PC-3 (cell line): ENCODE measurements around the gene TGIF2. TPM values are rescaled to one million over a fixed set of nuclear protein-coding genes. Genes with fewer than 3 reads are reported as not detected.

Experiments
- ATAC-seq: fragments of 200-7000 bp; cut with Tn5 transposase; 2 replicates; pipeline ENCODE4 v1.9.1; 2020; ENCODE audit warnings: mild to moderate bottlenecking, moderate library complexity
- BruUV-seq: library from RNA; stranded (reverse); fragments of 400-500 nt; replicated peaks from 2 replicates; lab custom pipeline; 2021; lab: Mats Ljungman, UMichigan
- CTCF ChIA-PET: fragments of 300-600 bp; sonication (Branson Sonifier 250); formaldehyde crosslinking; loops from one replicate; lab custom pipeline; 2022; ENCODE audit warnings: antibody characterized with exemption; lab: Charles Lee
- POLR2A ChIA-PET: fragments of 300-600 bp; sonication (Branson Sonifier 250); formaldehyde crosslinking; loops from one replicate; lab custom pipeline; 2022; ENCODE audit warnings: antibody characterized with exemption; ENCODE audit not compliant: unreplicated experiment; lab: Charles Lee
- DNase-seq: peaks from one replicate; pipeline ENCODE4 v3.0.0-alpha.2; 2015
- H2AFZ ChIP-seq: fragments of 300-600 bp; sonication (generic); 2 replicates; pipeline ENCODE4 v1.6.0; 2016; ENCODE audit warnings: antibody characterized with exemption, low read length
- H3F3A ChIP-seq: fragments of 300-600 bp; sonication (generic); one replicate; pipeline ENCODE4 v1.6.0; 2017; ENCODE audit warnings: antibody characterized with exemption, low read length, control low read depth, mild to moderate bottlenecking; ENCODE audit not compliant: unreplicated experiment
- H3K27ac ChIP-seq: fragments of 300-600 bp; sonication (generic); 2 replicates; pipeline ENCODE4 v1.5.1; 2016; ENCODE audit warnings: mild to moderate bottlenecking, low read length
- H3K27me3 ChIP-seq: fragments of 300-600 bp; sonication (generic); 2 replicates; pipeline ENCODE4 v1.6.1; 2016; ENCODE audit warnings: low read length, mixed read lengths
- H3K36me3 ChIP-seq: fragments of 300-600 bp; sonication (generic); 2 replicates; pipeline ENCODE4 v1.6.1; 2016; ENCODE audit warnings: low read depth, mixed run types, low read length, mixed read lengths
- H3K4me1 ChIP-seq: fragments of 300-600 bp; sonication (generic); 2 replicates; pipeline ENCODE4 v1.5.1; 2016; ENCODE audit warnings: low read length; ENCODE audit not compliant: insufficient read depth
- H3K4me2 ChIP-seq: fragments of 300-600 bp; sonication (generic); 2 replicates; pipeline ENCODE4 v1.6.0; 2016; ENCODE audit warnings: low read length
- H3K4me3 ChIP-seq: fragments of 300-600 bp; sonication (generic); 2 replicates; pipeline ENCODE4 v1.5.1; 2016; ENCODE audit warnings: mild to moderate bottlenecking, low read length, mixed read lengths
- H3K79me2 ChIP-seq: fragments of 300-600 bp; sonication (generic); 2 replicates; pipeline ENCODE4 v1.6.1; 2017; ENCODE audit warnings: low read length, mixed read lengths
- H3K9ac ChIP-seq: fragments of 300-600 bp; sonication (generic); 2 replicates; pipeline ENCODE4 v1.6.0; 2016; ENCODE audit warnings: mild to moderate bottlenecking, low read length
- H3K9me2 ChIP-seq: fragments of 300-600 bp; sonication (generic); replicated peaks from 2 replicates; pipeline ENCODE4 v1.6.1; 2016; ENCODE audit warnings: mixed run types, low read length, mixed read lengths
- H3K9me3 ChIP-seq: fragments of 300-600 bp; sonication (generic); 2 replicates; pipeline ENCODE4 v1.6.1; 2016; ENCODE audit warnings: low read length, mixed read lengths
- H4K20me1 ChIP-seq: fragments of 300-600 bp; sonication (generic); 2 replicates; pipeline ENCODE4 v1.6.1; 2016; ENCODE audit warnings: low read length, mixed read lengths
- CTCF ChIP-seq: fragments of 300-600 bp; sonication (generic); conservative IDR thresholded peaks from 2 replicates; pipeline ENCODE4 v1.5.1; 2017; ENCODE audit warnings: antibody characterized with exemption, low read depth, mild to moderate bottlenecking, low read length
- EZH2 ChIP-seq: fragments of 300-600 bp; sonication (generic); IDR thresholded peaks from one replicate; pipeline ENCODE4 v1.6.1; 2017; ENCODE audit warnings: antibody characterized with exemption, mild to moderate bottlenecking, low read length; ENCODE audit not compliant: unreplicated experiment
- EZH2phosphoT487 ChIP-seq: fragments of 300-600 bp; sonication (generic); IDR thresholded peaks from 2 replicates; pipeline ENCODE4 v1.6.1; 2018; ENCODE audit warnings: mild to moderate bottlenecking, antibody characterized with exemption, low read length, borderline replicate concordance
- intact Hi-C: fragments of 100-400 bp; cut with micrococcal nuclease; formaldehyde crosslinking; loops from 2 replicates; pipeline ENCODE4 v1.9.0; 2023
- total RNA-seq: library from RNA; depleted of rRNA; stranded (reverse); fragments of >200 nt; gene quantifications from 2 replicates; pipeline ENCODE4 v1.2.3, GENCODE V29; 2014

TGIF2 gene
- total RNA-seq, 1 experiment from 2014 or later = 15.2 TPM

- no peaks in the 10 kb centered on the region for H3K27me3 ChIP-seq
- no peaks in the 10 kb centered on the region for H4K20me1 ChIP-seq
- H3K79me2 ChIP-seq = no peaks in the 10 kb centered on the region
- no peak overlapping the region for H3K4me2 ChIP-seq
- H3K4me3 ChIP-seq = no peak overlapping the region
- H2AFZ ChIP-seq = no peak overlapping the region
- H3K9me3 ChIP-seq = no peaks in the 10 kb centered on the region
- H3K9me2 ChIP-seq = no peaks in the 10 kb centered on the region
- TF ChIP-seq CTCF = no peak
- TF ChIP-seq EZH2phosphoT487 = no peak
- no peak for TF ChIP-seq EZH2
- peaks cover 12% of the 10 kb centered on the region; the same call in 1 of the 2 replicates for H3K36me3 ChIP-seq
- intact Hi-C loops = no loop called here
- BruUV-seq = no TSS peak
- DNase-seq (no peak), ATAC-seq (no peak)
- POLR2A ChIA-PET = no interaction called here
- H3K9ac ChIP-seq = no peak overlapping the region
- CTCF ChIA-PET = no interaction called here
- H3F3A ChIP-seq = peaks cover 3% of the 10 kb centered on the region
- peaks cover 15% of the 10 kb centered on the region for H3K4me1 ChIP-seq
- no peak overlapping the region for H3K27ac ChIP-seq
Measured at GRCh38 chr20:36587388-36588070, 14.1 kb downstream of the TGIF2 start.

- Histone ChIP-seq H3K27ac (no peak overlapping the region), H4K20me1 (no peaks in the 10 kb centered on the region), H3K9me3 (no peaks in the 10 kb centered on the region), H2AFZ (no peak overlapping the region), H3K9me2 (no peaks in the 10 kb centered on the region), H3K4me2 (no peak overlapping the region), H3K4me1 (no peaks in the 10 kb centered on the region), H3F3A (peaks cover 3% of the 10 kb centered on the region), H3K4me3 (no peak overlapping the region), H3K79me2 (no peaks in the 10 kb centered on the region), H3K9ac (no peak overlapping the region), H3K27me3 (no peaks in the 10 kb centered on the region), H3K36me3 (peaks cover 12% of the 10 kb centered on the region; the same call in 1 of the 2 replicates)
- TF ChIP-seq EZH2 (no peak), EZH2phosphoT487 (no peak), CTCF (no peak)
- ATAC-seq (no peak), DNase-seq (no peak)
- intact Hi-C loops = no loop called here
- ChIA-PET CTCF (interaction anchor here (0.6 kb wide), 1 partner anchor 275 kb away, joined by 3 read pairs; no protein-coding TSS in a partner anchor), POLR2A (no interaction called here)
- BruUV-seq = no TSS peak
Measured at GRCh38 chr20:36591281-36591680, 17.9 kb downstream of the TGIF2 start.
